Psoas muscle (tissue), 8 donors: Measurements from ENCODE around the gene RAI14. TPM values are rescaled to one million over a fixed set of nuclear protein-coding genes. Genes with fewer than 3 reads are reported as not detected.

Experiments used
- ATAC-seq, 4 donors: fragments of 200-7000 bp; cut with Tn5 transposase; one replicate each; pipeline ENCODE4 v1.9.1; 2020; ENCODE audit warnings: moderate library complexity in 3 of 4, mild to moderate bottlenecking in 2 of 4
- DNase-seq, 2 donors: peaks; one replicate each; pipeline ENCODE4 v3.0.0-alpha.2; 2020
- H3K27ac ChIP-seq: fragments of 200-600 bp; one replicate; pipeline ENCODE4 v1.8.0; 2022
- H3K27me3 ChIP-seq, 3 donors: fragments of 200-600 bp in 1 of 3; one replicate each; pipeline versions ENCODE4 v1.6.1 to v1.8.0; 2013 to 2022; ENCODE audit warnings: low read length in 2 of 3, mild to moderate bottlenecking in 2 of 3, moderate library complexity in 1 of 3; ENCODE audit not compliant: insufficient read depth in 3 of 3
- H3K36me3 ChIP-seq, 2 donors: fragments of 200-600 bp in 1 of 2; one replicate each; pipeline versions ENCODE4 v1.6.1 to v1.8.0; 2013 to 2022; ENCODE audit warnings: low read depth in 1 of 2, mild to moderate bottlenecking in 1 of 2, moderate library complexity in 1 of 2; ENCODE audit not compliant: insufficient read depth in 1 of 2
- H3K4me1 ChIP-seq: fragments of 200-600 bp; one replicate; pipeline ENCODE4 v1.8.0; 2022
- H3K4me3 ChIP-seq: fragments of 200-600 bp; one replicate; pipeline ENCODE4 v1.8.0; 2022; ENCODE audit warnings: mild to moderate bottlenecking
- H3K9me3 ChIP-seq: fragments of 200-600 bp; one replicate; pipeline ENCODE4 v1.8.0; 2022
- CTCF ChIP-seq: fragments of 200-600 bp; IDR thresholded peaks from one replicate; pipeline ENCODE4 v1.8.0; 2022; ENCODE audit warnings: antibody characterized with exemption
- WGBS, 3 donors: extraction: QIAGEN DNeasy Blood & Tissue Kit; methylation state at CpG; one replicate each; pipeline versions ENCODE4 v1.1.6 to v1.1.7; 2013; 5-methylcytosine and 5-hydroxymethylcytosine counted together
- intact Hi-C, 2 donors: fragments of 100-400 bp; cut with DNase I; formaldehyde crosslinking; loops; one replicate each; pipeline versions ENCODE4 v1.11.0 to v1.14.2; 2022
- polyA plus RNA-seq, 3 donors: library from polyadenylated mRNA; stranded (reverse); fragments of 200-250 nt; gene quantifications; one replicate each; pipeline ENCODE4 v1.2.3, GENCODE V29; 2013
- total RNA-seq, 4 donors: library from RNA; stranded (reverse); fragmentation: NEBNext Ultra II Directional in 2 of 4; extraction: Animal tissue kit (Norgen Biotek cat#: 25700) in 2 of 4; gene quantifications; one replicate each; pipeline versions ENCODE4 v1.2.1 to v1.2.4, GENCODE V29; 2021 to 2023
- donor health status: healthy with polysubstance abuse.
- donor health status: DM: no; HTN: no; CAD: no; lungs with moderate emphysema.
- donor health status: Bipolar disorder and iron deficiency.
- donor health status: healthy.
- donor health status: DM: yes; HTN: yes; CAD: no.
- donor health status: DM: no; HTN: no; CAD: no.
- donor health status: DM: no; HTN: no; CAD: no.
- donor health status: DM: yes; HTN: yes; CAD: no.

RAI14 gene
- total and polyA plus RNA-seq, 7 donors: 0.69 to 4.3 (median 2.1) TPM

GRCh38 chr5:34632807-34633422 is 23.2 kb upstream of the RAI14 start:
- WGBS, 3 donors: 57 to 59% (median 58%) methylated on average over 8 of the region's 8 CpGs

GRCh38 chr5:34639852-34640626 is 16.1 kb upstream of the RAI14 start:
- WGBS, 3 donors: 80 to 89% (median 81%) methylated on average over 3 of the region's 3 CpGs
- Histone ChIP-seq H3K27me3 (no peaks in the 10 kb centered on the region), H3K4me3 (no peak overlapping the region), H3K27ac (no peak overlapping the region), H3K9me3 (no peaks in the 10 kb centered on the region), H3K36me3 (no peaks in the 10 kb centered on the region), H3K4me1 (no peaks in the 10 kb centered on the region)
- intact Hi-C loops: no loop called here
- ATAC-seq (no peak), DNase-seq (no peak)
- TF ChIP-seq CTCF: no peak

More at GRCh38 chr5:34632807-34633422, 23.2 kb upstream of the RAI14 start:
- no peaks in the 10 kb centered on the region for H3K27me3 ChIP-seq
- intact Hi-C loops: no loop called here
- no peaks in the 10 kb centered on the region for H3K4me1 ChIP-seq
- H3K4me3 ChIP-seq: no peak overlapping the region
- ATAC-seq (no peak), DNase-seq (no peak)
- TF ChIP-seq CTCF: no peak
- no peaks in the 10 kb centered on the region for H3K9me3 ChIP-seq
- no peak overlapping the region for H3K27ac ChIP-seq
- H3K36me3 ChIP-seq: no peaks in the 10 kb centered on the region

GRCh38 chr5:34648039-34648839 is 7.9 kb upstream of the RAI14 start:
- Histone ChIP-seq H3K4me1 (no peaks in the 10 kb centered on the region), H3K36me3 (no peaks in the 10 kb centered on the region), H3K27me3 (no peaks in the 10 kb centered on the region), H3K27ac (no peak overlapping the region), H3K4me3 (no peak overlapping the region), H3K9me3 (no peaks in the 10 kb centered on the region)
- no peak for DNase-seq
- WGBS, 3 donors: 66 to 73% (median 69%) methylated on average over 5 of the region's 5 CpGs
- no peak for ATAC-seq
- intact Hi-C loops: no loop called here
- TF ChIP-seq CTCF: no peak

GRCh38 chr5:34648840-34649158 is 7.3 kb upstream of the RAI14 start:
- Histone ChIP-seq H3K4me3 (no peak overlapping the region), H3K36me3 (no peaks in the 10 kb centered on the region), H3K4me1 (no peaks in the 10 kb centered on the region), H3K9me3 (no peaks in the 10 kb centered on the region), H3K27me3 (peaks cover 0 to 2% (median 0%) of the 10 kb centered on the region in 3 donors), H3K27ac (no peak overlapping the region)
- TF ChIP-seq CTCF: no peak
- ATAC-seq (no peak), DNase-seq (no peak)
- intact Hi-C loops: no loop called here
- WGBS, 3 donors: 79 to 86% (median 85%) methylated on average over 2 of the region's 2 CpGs
